HepG2 (cell line): ENCODE data around the gene CPVL. TPM values are rescaled to one million over a fixed set of nuclear protein-coding genes. Genes with fewer than 3 reads are reported as not detected.

Source experiments
- AHDC1 ChIP-seq: sonication (generic); formaldehyde crosslinking; IDR thresholded peaks from 2 replicates; pipeline ENCODE4 v1.5.1; 2020; ENCODE audit warnings: mild to moderate bottlenecking, missing genetic modification reagents, borderline replicate concordance
- ARID2 ChIP-seq: sonication (generic); formaldehyde crosslinking; IDR thresholded peaks from 2 replicates; pipeline ENCODE4 v1.8.1; 2022; ENCODE audit warnings: mild to moderate bottlenecking, missing genetic modification reagents, borderline replicate concordance
- ELF3 ChIP-seq: IDR thresholded peaks from 2 replicates; pipeline ENCODE4 v1.6.1; 2016; ENCODE audit warnings: missing genetic modification reagents, missing compliant biosample characterization
- EP300 ChIP-seq, 3 experiments: sonication (generic) in 1 of 3; formaldehyde crosslinking in 1 of 3; IDR thresholded peaks; 2 replicates each; pipeline versions ENCODE4 v1.5.1 to v1.6.1; 2011 to 2020; ENCODE audit warnings: low read depth in 2 of 3, low read length in 2 of 3, borderline replicate concordance in 1 of 3, improper control_type of control experiment in 1 of 3, mild to moderate bottlenecking in 1 of 3, missing genetic modification reagents in 1 of 3, moderate library complexity in 1 of 3
- FOSL2 ChIP-seq: sonication (generic); formaldehyde crosslinking; IDR thresholded peaks from 2 replicates; pipeline ENCODE4 v1.4.0; 2020; ENCODE audit warnings: missing genetic modification reagents
- GATAD2A ChIP-seq: IDR thresholded peaks from 2 replicates; pipeline ENCODE4 v1.6.1; 2016
- HMG20A ChIP-seq: IDR thresholded peaks from 2 replicates; pipeline ENCODE4 v1.6.1; 2016; ENCODE audit warnings: borderline replicate concordance
- HOMEZ ChIP-seq: IDR thresholded peaks from 2 replicates; pipeline ENCODE4 v1.6.1; 2016; ENCODE audit warnings: low read depth
- LCORL ChIP-seq, 2 experiments: fragments of 450-650 bp in 1 of 2; sonication (generic) in 1 of 2; formaldehyde crosslinking in 1 of 2; IDR thresholded peaks; 2 replicates each; pipeline versions ENCODE4 v1.5.0 to v1.6.1; 2017 to 2020; ENCODE audit warnings: antibody characterized with exemption in 1 of 2, missing genetic modification reagents in 1 of 2
- MED1 ChIP-seq: sonication (generic); formaldehyde crosslinking; IDR thresholded peaks from 2 replicates; pipeline ENCODE4 v1.4.0; 2020; ENCODE audit warnings: missing genetic modification reagents
- MYC ChIP-seq: sonication (generic); formaldehyde crosslinking; IDR thresholded peaks from 2 replicates; pipeline ENCODE4 v1.9.0; 2021; ENCODE audit warnings: missing genetic modification reagents, borderline replicate concordance
- NCOA2 ChIP-seq: sonication (generic); formaldehyde crosslinking; IDR thresholded peaks from 2 replicates; pipeline ENCODE4 v1.8.0; 2022; ENCODE audit warnings: inconsistent platforms
- SAP130 ChIP-seq: IDR thresholded peaks from 2 replicates; pipeline ENCODE4 v1.6.1; 2016; ENCODE audit warnings: low read depth
- TBL1XR1 ChIP-seq: fragments of 150-350 bp; IDR thresholded peaks from 2 replicates; pipeline ENCODE4 v1.6.1; 2014; ENCODE audit warnings: borderline replicate concordance, low read length; ENCODE audit not compliant: partially characterized antibody
- TCF7 ChIP-seq: sonication (generic); IDR thresholded peaks from 2 replicates; pipeline ENCODE4 v1.6.1; 2016; ENCODE audit warnings: antibody characterized with exemption, low read depth
- ZBTB26 ChIP-seq: IDR thresholded peaks from 2 replicates; pipeline ENCODE4 v1.6.1; 2016; ENCODE audit warnings: missing compliant biosample characterization, missing genetic modification reagents, borderline replicate concordance
- ZBTB8A ChIP-seq: sonication (generic); formaldehyde crosslinking; IDR thresholded peaks from 2 replicates; pipeline ENCODE4 v1.4.0; 2020; ENCODE audit warnings: mild to moderate bottlenecking, low read depth, missing genetic modification reagents, borderline replicate concordance
- ZNF773 ChIP-seq: sonication (generic); formaldehyde crosslinking; IDR thresholded peaks from 2 replicates; pipeline ENCODE4 v1.4.0; 2020; ENCODE audit warnings: missing genetic modification reagents, borderline replicate concordance
- polyA plus RNA-seq, 8 experiments: library from polyadenylated mRNA; depleted of rRNA in 3 of 8; stranded (reverse) in 7 of 8; unstranded in 1 of 8; fragments of >200 nt; fragmentation: Illumina TruSeq in 4 of 8; extraction: Trizol in 4 of 8; gene quantifications; 2 replicates each; pipeline versions ENCODE4 v1.2.1 to v1.2.3, GENCODE V29; 2011 to 2016; ENCODE audit warnings: low read depth in 4 of 8, missing spikeins in 1 of 8, mixed read lengths in 1 of 8; ENCODE audit not compliant: insufficient read depth in 1 of 8
- total RNA-seq, 5 experiments: library from RNA; depleted of rRNA; stranded (reverse); fragments of >200 nt; fragmentation: Illumina TruSeq; extraction: Trizol; gene quantifications; 2 replicates each; pipeline ENCODE4 v1.2.3, GENCODE V29; 2016; ENCODE audit warnings: low read depth in 1 of 5

Gene CPVL
- total and polyA plus RNA-seq, 2 of the 13 experiments (the other 11 are each of a cell fraction or from before 2014, with no cell fraction given), result 59.2 to 294 TPM

- TF ChIP-seq AHDC1 (CRISPR knock-in tag), result peak; percentile 52; the same call in 1 of the 2 replicates
- TF ChIP-seq LCORL (IDR thresholded peaks at IDR 0.05), result no peak
- no peak for TF ChIP-seq LCORL (CRISPR knock-in tag; IDR thresholded peaks at IDR 0.05)
- no peak for TF ChIP-seq MYC
- TF ChIP-seq HMG20A (CRISPR knock-in tag), result peak; percentile 70; the same call in 1 of the 2 replicates
- TF ChIP-seq ELF3 (CRISPR knock-in tag), result peak; percentile 93
- no peak for TF ChIP-seq ZNF773 (CRISPR knock-in tag)
- no peak for TF ChIP-seq ZBTB26
- TF ChIP-seq FOSL2 (CRISPR knock-in tag), result peak; percentile 49; the same call in 1 of the 2 replicates
- peak; percentile 37; the same call in 1 of the 2 replicates for TF ChIP-seq GATAD2A
- TF ChIP-seq HOMEZ (CRISPR knock-in tag), result peak; percentile 63; the same call in 1 of the 2 replicates
- TF ChIP-seq ARID2 (CRISPR knock-in tag), result no peak
- TF ChIP-seq TCF7, result peak; percentile 68
- TF ChIP-seq EP300 (IDR thresholded peaks at IDR 0.05; ENCODE audit: low read depth in 2 of 2, low read length in 2 of 2), result peak in 1 of 2 experiments; percentile 68; a peak in 1 of 4 replicates
- TF ChIP-seq EP300 (CRISPR knock-in tag; IDR thresholded peaks at IDR 0.05; ENCODE audit: borderline replicate concordance), result peak; percentile 36; the same call in 1 of the 2 replicates
- no peak for TF ChIP-seq TBL1XR1
- TF ChIP-seq MED1, result peak; percentile 60
- TF ChIP-seq SAP130, result 0 out of 2 replicates have a peak, but pooled peaks have one; percentile 34
- TF ChIP-seq ZBTB8A, result no peak
- 0 out of 2 replicates have a peak, but pooled peaks have one; percentile 53 for TF ChIP-seq NCOA2
These were observed 29.8 kb downstream of the CPVL start (continued) for GRCh38 chr7:29116361-29117200.
